ENCODE measurements around the gene TREH.

TREH gene

DNA sequence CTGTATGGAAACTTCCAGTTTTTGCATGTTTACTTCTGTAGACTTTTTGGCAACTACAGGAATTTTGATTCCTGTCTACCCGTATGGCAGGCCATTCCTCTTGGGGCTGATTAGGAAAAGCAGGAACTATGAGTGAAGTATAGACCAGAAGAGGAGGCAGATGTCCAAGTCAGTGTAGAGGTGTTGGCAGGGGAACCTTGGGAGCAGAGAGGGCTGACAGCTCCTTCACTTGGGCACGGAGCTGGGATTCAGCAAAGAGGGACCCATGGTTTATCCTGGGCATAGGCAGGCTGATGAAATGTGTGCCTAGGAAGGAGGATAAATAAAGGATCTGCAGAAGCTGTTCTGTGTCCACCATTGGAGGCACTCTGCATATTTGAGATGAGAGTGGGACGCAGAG lies 33.1 kb downstream of the TREH start:
- FAIRE-seq: no peak
- DNase-seq (ENCODE audit: insufficient read length, low spot score): no peak
- no peak for TF ChIP-seq CTCF (IDR thresholded peaks at IDR 0.05; ENCODE audit: insufficient read depth, missing control alignments)

DNA sequence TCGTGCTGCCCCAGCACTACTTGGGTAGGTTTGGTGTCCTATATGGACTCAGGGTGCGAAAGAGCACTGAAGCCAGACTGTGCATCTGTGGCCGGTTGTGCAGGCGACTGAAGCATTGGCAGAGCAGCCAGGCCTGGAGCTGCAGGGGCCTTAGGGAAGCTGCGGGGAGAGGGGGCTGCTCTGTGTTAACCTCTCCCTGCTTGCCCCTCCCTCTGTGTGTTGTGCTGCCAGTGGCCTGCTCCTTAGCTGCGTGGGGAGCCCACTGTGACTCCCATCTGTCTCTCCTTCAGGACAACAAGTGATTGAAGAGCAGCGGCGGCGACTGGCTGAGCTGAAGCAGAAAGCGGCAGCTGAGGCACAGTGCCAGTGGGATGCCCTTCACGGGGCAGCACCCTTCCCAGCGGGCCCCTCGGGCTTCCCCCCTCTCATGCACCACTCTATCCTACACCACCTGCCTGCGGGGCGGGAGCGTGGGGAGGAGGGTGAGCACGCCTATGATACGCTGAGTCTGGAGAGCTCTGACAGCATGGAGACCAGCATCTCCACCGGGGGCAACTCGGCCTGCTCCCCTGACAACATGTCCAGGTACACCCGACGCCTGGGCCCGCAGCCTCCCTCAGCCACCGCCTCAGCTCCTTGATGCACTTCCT lies 34.3 kb downstream of the TREH start:
- FAIRE-seq: no peak
- no peak for TF ChIP-seq CTCF (IDR thresholded peaks at IDR 0.05; ENCODE audit: insufficient read depth, missing control alignments)
- DNase-seq (ENCODE audit: insufficient read length, low spot score): no peak

- no peak for TF ChIP-seq CTCF (IDR thresholded peaks at IDR 0.05; ENCODE audit: insufficient read depth, missing control alignments)
- DNase-seq (ENCODE audit: insufficient read length, low spot score) (no peak), FAIRE-seq (no peak)
These were observed 35.0 kb downstream of the TREH start for GRCh38 chr11:118644496-118644895.

GRCh38 chr11:118643995-118644345 lies 35.5 kb downstream of the TREH start:
- no peak for FAIRE-seq
- no peak for TF ChIP-seq CTCF (IDR thresholded peaks at IDR 0.05; ENCODE audit: insufficient read depth, missing control alignments)
- DNase-seq (ENCODE audit: insufficient read length, low spot score): no peak

- TF ChIP-seq CTCF (IDR thresholded peaks at IDR 0.05; ENCODE audit: insufficient read depth, missing control alignments): no peak
- no peak for DNase-seq (ENCODE audit: insufficient read length, low spot score)
- no peak for FAIRE-seq
These were observed 36.1 kb downstream of the TREH start for GRCh38 chr11:118643142-118643994.

DNA sequence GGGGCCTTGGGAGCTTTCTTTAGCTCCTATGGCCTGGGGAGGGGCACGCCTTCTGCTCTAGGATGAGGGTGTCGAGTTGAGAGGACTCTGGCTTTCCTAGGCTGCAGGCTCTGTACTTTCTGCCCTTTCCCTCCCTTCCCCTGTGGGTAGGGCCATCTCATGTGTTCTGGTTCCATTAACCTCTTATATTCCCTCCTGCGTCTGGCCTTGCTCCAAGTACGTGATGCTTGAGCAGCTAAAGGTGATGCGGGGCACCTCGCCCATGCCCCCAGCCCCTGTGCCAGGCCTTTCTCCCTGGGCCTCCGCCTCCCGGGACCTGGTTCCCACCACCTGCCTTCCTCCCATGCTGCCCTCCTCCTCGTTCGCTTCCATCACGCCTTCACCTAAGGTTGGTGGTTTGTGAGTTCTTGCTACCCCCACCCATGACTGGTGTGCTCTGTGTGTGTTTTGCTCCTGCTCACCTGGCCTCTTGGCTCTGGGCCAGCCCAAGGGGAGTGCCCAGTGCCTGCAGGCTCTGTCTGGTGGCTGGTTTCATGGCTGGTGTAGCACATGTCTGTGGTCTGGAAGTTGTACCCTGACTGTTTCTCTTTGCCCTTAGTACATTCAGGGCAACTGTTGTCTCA lies 37.9 kb downstream of the TREH start:
- DNase-seq (ENCODE audit: insufficient read length, low spot score): no peak
- no peak for FAIRE-seq

More for the DNA sequence above, 37.9 kb downstream of the TREH start:
- no peak for TF ChIP-seq CTCF (IDR thresholded peaks at IDR 0.05; ENCODE audit: insufficient read depth, missing control alignments)

Data from D721Med (cell line).